GM23338 (cell line): ENCODE measurements around the gene PCGF2.

Experiments
- CREB1 ChIP-seq: fragments of 250-450 bp; sonication (Bioruptor Pico); IDR thresholded peaks from 2 replicates; pipeline ENCODE4 v1.5.0; 2020; ENCODE audit warnings: low read depth, mild to moderate bottlenecking, moderate library complexity
- EZH2 ChIP-seq: fragments of 200-600 bp; sonication (generic); IDR thresholded peaks from one replicate; pipeline ENCODE4 v1.8.0; 2017; ENCODE audit warnings: antibody characterized with exemption, mild to moderate bottlenecking, low read depth; ENCODE audit not compliant: unreplicated experiment
- EZH2phosphoT487 ChIP-seq: fragments of 200-600 bp; sonication (generic); IDR thresholded peaks from one replicate; pipeline ENCODE4 v1.8.1; 2018; ENCODE audit warnings: antibody characterized with exemption; ENCODE audit not compliant: unreplicated experiment
- JUNB ChIP-seq: IDR thresholded peaks from one replicate; pipeline ENCODE4 v1.6.1; 2016; ENCODE audit warnings: antibody characterized with exemption; ENCODE audit not compliant: unreplicated experiment
- NANOG ChIP-seq: IDR thresholded peaks from 2 replicates; pipeline ENCODE4 v1.6.1; 2016; ENCODE audit warnings: antibody characterized with exemption, borderline replicate concordance
- POLR2AphosphoS5 ChIP-seq: IDR thresholded peaks from 2 replicates; pipeline ENCODE4 v1.6.1; 2016; ENCODE audit warnings: antibody characterized with exemption, low read depth
- ZNF114 ChIP-seq: fragments of 250-450 bp; sonication (Bioruptor Pico); IDR thresholded peaks from 2 replicates; pipeline ENCODE4 v1.5.0; 2020; ENCODE audit warnings: mild to moderate bottlenecking, moderate library complexity
- ZNF331 ChIP-seq: fragments of 250-450 bp; sonication (Bioruptor Pico); IDR thresholded peaks from 2 replicates; pipeline ENCODE4 v1.5.0; 2020; ENCODE audit warnings: low read depth, mild to moderate bottlenecking, moderate library complexity
- TF ChIP-seq, protein P1 (sequence below), 2 experiments: fragments of 200-600 bp in 1 of 2; sonication (generic) in 1 of 2; conservative IDR thresholded peaks; 2 replicates each; pipeline versions ENCODE4 v1.5.1 to v1.6.1; 2016 to 2017; ENCODE audit warnings: antibody characterized with exemption in 2 of 2, low read depth in 2 of 2, mild to moderate bottlenecking in 2 of 2, moderate library complexity in 1 of 2
- TF ChIP-seq, protein P2 (sequence below): IDR thresholded peaks from one replicate; pipeline ENCODE4 v1.6.1; 2018; ENCODE audit warnings: antibody characterized with exemption; ENCODE audit not compliant: unreplicated experiment
- TF ChIP-seq, protein P3 (sequence below): IDR thresholded peaks from 2 replicates; pipeline ENCODE4 v1.6.1; 2016; ENCODE audit warnings: antibody characterized with exemption

DNA sequence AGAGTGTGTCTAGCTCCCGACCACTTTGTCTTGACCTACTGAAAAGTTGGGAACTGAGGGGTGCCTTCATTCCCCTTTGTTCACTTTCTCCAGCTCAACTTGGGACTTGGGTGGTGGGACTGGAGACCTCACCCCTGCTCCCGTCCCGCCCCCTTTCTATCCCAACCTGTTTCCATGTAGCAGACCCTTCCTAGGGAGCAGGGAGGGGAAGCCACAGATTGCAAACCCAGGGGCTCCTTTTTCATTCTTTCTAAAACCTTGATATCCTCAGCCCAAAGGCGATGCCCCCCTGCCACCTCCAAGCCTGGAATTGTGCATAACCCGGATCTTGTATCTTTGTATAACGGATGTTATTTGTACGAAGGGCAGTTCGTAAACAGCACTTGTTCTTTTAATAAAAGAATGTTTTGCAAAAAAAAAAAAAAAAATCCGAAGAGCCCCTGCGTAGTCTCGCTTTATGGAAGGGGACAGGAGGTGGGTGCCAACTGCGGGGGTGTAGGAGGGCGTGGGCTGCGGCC, 18.7 kb downstream of the PCGF2 start:
- no peak for TF ChIP-seq JUNB
- TF ChIP-seq POLR2AphosphoS5, result no peak
- no peak for TF ChIP-seq CREB1 (CRISPR knock-in tag)
- TF ChIP-seq, protein P1, sequence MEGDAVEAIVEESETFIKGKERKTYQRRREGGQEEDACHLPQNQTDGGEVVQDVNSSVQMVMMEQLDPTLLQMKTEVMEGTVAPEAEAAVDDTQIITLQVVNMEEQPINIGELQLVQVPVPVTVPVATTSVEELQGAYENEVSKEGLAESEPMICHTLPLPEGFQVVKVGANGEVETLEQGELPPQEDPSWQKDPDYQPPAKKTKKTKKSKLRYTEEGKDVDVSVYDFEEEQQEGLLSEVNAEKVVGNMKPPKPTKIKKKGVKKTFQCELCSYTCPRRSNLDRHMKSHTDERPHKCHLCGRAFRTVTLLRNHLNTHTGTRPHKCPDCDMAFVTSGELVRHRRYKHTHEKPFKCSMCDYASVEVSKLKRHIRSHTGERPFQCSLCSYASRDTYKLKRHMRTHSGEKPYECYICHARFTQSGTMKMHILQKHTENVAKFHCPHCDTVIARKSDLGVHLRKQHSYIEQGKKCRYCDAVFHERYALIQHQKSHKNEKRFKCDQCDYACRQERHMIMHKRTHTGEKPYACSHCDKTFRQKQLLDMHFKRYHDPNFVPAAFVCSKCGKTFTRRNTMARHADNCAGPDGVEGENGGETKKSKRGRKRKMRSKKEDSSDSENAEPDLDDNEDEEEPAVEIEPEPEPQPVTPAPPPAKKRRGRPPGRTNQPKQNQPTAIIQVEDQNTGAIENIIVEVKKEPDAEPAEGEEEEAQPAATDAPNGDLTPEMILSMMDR (conservative IDR thresholded peaks at IDR 0.05; ENCODE audit: low read depth in 2 of 2), result no peak
- TF ChIP-seq EZH2, result peak; percentile 48
- TF ChIP-seq, protein P2, sequence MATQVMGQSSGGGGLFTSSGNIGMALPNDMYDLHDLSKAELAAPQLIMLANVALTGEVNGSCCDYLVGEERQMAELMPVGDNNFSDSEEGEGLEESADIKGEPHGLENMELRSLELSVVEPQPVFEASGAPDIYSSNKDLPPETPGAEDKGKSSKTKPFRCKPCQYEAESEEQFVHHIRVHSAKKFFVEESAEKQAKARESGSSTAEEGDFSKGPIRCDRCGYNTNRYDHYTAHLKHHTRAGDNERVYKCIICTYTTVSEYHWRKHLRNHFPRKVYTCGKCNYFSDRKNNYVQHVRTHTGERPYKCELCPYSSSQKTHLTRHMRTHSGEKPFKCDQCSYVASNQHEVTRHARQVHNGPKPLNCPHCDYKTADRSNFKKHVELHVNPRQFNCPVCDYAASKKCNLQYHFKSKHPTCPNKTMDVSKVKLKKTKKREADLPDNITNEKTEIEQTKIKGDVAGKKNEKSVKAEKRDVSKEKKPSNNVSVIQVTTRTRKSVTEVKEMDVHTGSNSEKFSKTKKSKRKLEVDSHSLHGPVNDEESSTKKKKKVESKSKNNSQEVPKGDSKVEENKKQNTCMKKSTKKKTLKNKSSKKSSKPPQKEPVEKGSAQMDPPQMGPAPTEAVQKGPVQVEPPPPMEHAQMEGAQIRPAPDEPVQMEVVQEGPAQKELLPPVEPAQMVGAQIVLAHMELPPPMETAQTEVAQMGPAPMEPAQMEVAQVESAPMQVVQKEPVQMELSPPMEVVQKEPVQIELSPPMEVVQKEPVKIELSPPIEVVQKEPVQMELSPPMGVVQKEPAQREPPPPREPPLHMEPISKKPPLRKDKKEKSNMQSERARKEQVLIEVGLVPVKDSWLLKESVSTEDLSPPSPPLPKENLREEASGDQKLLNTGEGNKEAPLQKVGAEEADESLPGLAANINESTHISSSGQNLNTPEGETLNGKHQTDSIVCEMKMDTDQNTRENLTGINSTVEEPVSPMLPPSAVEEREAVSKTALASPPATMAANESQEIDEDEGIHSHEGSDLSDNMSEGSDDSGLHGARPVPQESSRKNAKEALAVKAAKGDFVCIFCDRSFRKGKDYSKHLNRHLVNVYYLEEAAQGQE, result no peak
- TF ChIP-seq ZNF114 (CRISPR knock-in tag), result no peak
- TF ChIP-seq ZNF331, result no peak
- no peak for TF ChIP-seq EZH2phosphoT487
- TF ChIP-seq NANOG, result no peak
- TF ChIP-seq, protein P3, sequence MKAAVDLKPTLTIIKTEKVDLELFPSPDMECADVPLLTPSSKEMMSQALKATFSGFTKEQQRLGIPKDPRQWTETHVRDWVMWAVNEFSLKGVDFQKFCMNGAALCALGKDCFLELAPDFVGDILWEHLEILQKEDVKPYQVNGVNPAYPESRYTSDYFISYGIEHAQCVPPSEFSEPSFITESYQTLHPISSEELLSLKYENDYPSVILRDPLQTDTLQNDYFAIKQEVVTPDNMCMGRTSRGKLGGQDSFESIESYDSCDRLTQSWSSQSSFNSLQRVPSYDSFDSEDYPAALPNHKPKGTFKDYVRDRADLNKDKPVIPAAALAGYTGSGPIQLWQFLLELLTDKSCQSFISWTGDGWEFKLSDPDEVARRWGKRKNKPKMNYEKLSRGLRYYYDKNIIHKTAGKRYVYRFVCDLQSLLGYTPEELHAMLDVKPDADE, result no peak
